Right cardiac atrium (tissue), 5 donors: ENCODE data around the gene ABLIM2. TPM values are rescaled to one million over a fixed set of nuclear protein-coding genes. Genes with fewer than 3 reads are reported as not detected.
A peak's percentile ranks its signal among the peaks of the same experiment; 100 is the strongest.

ENCODE experiments used
- ATAC-seq, 2 donors: fragments of 200-7000 bp; cut with Tn5 transposase; one replicate each; pipeline versions ENCODE4 v1.8.0 to v1.9.1; 2020; ENCODE audit warnings: moderate library complexity in 2 of 2, mild to moderate bottlenecking in 1 of 2
- DNase-seq, 3 donors: peaks; one replicate each; pipeline ENCODE4 v3.0.0-alpha.2; 2020
- H3K27ac ChIP-seq: one replicate; pipeline ENCODE4 v1.5.1; 2013; ENCODE audit warnings: mild to moderate bottlenecking, low read length, control low read depth, moderate library complexity
- H3K27me3 ChIP-seq: one replicate; pipeline ENCODE4 v1.6.1; 2013; ENCODE audit not compliant: control insufficient read depth, insufficient read depth
- H3K4me1 ChIP-seq: one replicate; pipeline ENCODE4 v1.6.1; 2013; ENCODE audit warnings: low read length; ENCODE audit not compliant: control insufficient read depth, insufficient read depth
- H3K4me3 ChIP-seq: one replicate; pipeline ENCODE4 v1.5.1; 2013; ENCODE audit warnings: low read length, control low read depth
- H3K9me3 ChIP-seq: one replicate; pipeline ENCODE4 v1.6.1; 2013; ENCODE audit warnings: low read length; ENCODE audit not compliant: control insufficient read depth
- WGBS: extraction: QIAGEN DNeasy Blood & Tissue Kit; methylation state at CpG from one replicate; pipeline ENCODE4 v1.1.7; 2013; 5-methylcytosine and 5-hydroxymethylcytosine counted together
- intact Hi-C, 4 donors: fragments of 100-400 bp; cut with DNase I; formaldehyde crosslinking; loops; one replicate each; pipeline versions ENCODE4 v1.11.0 to v1.14.0; 2022 to 2023
- polyA plus RNA-seq: library from polyadenylated mRNA; stranded (reverse); fragments of 200-250 nt; gene quantifications from one replicate; pipeline ENCODE4 v1.2.3, GENCODE V29; 2013
- total RNA-seq, 4 donors: library from RNA; stranded (reverse); fragmentation: NEBNext Ultra II Directional; extraction: Animal tissue kit (Norgen Biotek cat#: 25700); gene quantifications; one replicate each; pipeline ENCODE4 v1.2.1, GENCODE V29; 2021
- donor health status: healthy with polysubstance abuse.
- donor health status: DM: no; HTN: yes; CAD: no.
- donor health status: DM: no; HTN: no; CAD: no.
- donor health status: DM: no; HTN: yes; CAD: no; lungs with severe emphysema.
- donor health status: DM: yes; HTN: yes; CAD: no.

ABLIM2 gene
- total and polyA plus RNA-seq, 5 donors, result 4.2 to 17.4 (median 8.9) TPM

GRCh38 chr4:8164194-8164565 lies 5.6 kb upstream of the ABLIM2 start:
- intact Hi-C loops, result no loop called here
- ATAC-seq, result no peak

GRCh38 chr4:8163436-8164193 lies 5.0 kb upstream of the ABLIM2 start:
- Histone ChIP-seq H3K4me3 (no peak overlapping the region), H3K27ac (no peak overlapping the region), H3K4me1 (no peaks in the 10 kb centered on the region), H3K27me3 (no peaks in the 10 kb centered on the region), H3K9me3 (no peaks in the 10 kb centered on the region)
- peak in 2 of 3 donors; percentile 32 to 48 for DNase-seq
- intact Hi-C loops, result no loop called here
- 85% methylated on average over 19 of the region's 19 CpGs for WGBS
- ATAC-seq, result no peak

More at GRCh38 chr4:8164194-8164565, 5.6 kb upstream of the ABLIM2 start:
- Histone ChIP-seq H3K4me1 (no peaks in the 10 kb centered on the region), H3K27ac (no peak overlapping the region), H3K4me3 (no peak overlapping the region), H3K9me3 (no peaks in the 10 kb centered on the region), H3K27me3 (no peaks in the 10 kb centered on the region)
- peak in 1 of 3 donors; percentile 33 for DNase-seq
- WGBS, result 80% methylated on average over 9 of the region's 9 CpGs

GRCh38 chr4:8163026-8163425 lies 4.4 kb upstream of the ABLIM2 start:
- Histone ChIP-seq H3K9me3 (no peaks in the 10 kb centered on the region), H3K27me3 (no peaks in the 10 kb centered on the region), H3K4me3 (no peak overlapping the region), H3K27ac (no peak overlapping the region), H3K4me1 (no peaks in the 10 kb centered on the region)
- peak in 2 of 3 donors; percentile 28 to 51 for DNase-seq
- no peak for ATAC-seq
- intact Hi-C loops, result no loop called here
- 86% methylated on average over 7 of the region's 7 CpGs for WGBS

GRCh38 chr4:8162625-8163024 lies 4.0 kb upstream of the ABLIM2 start:
- Histone ChIP-seq H3K4me1 (no peaks in the 10 kb centered on the region), H3K27me3 (no peaks in the 10 kb centered on the region), H3K9me3 (no peaks in the 10 kb centered on the region), H3K4me3 (no peak overlapping the region), H3K27ac (no peak overlapping the region)
- WGBS, result 90% methylated on average over 8 of the region's 8 CpGs
- DNase-seq (peak in 1 of 3 donors; percentile 11), ATAC-seq (no peak)
- intact Hi-C loops, result no loop called here

- Histone ChIP-seq H3K9me3 (no peaks in the 10 kb centered on the region), H3K4me3 (no peak overlapping the region), H3K27me3 (no peaks in the 10 kb centered on the region), H3K27ac (no peak overlapping the region), H3K4me1 (no peaks in the 10 kb centered on the region)
- DNase-seq, result peak in 1 of 3 donors; percentile 7
- ATAC-seq, result no peak
- intact Hi-C loops, result no loop called here
- WGBS, result 56% methylated on average over 3 of the region's 3 CpGs
Observed at GRCh38 chr4:8160572-8160971, 2.0 kb upstream of the ABLIM2 start.

GRCh38 chr4:8160233-8160560 lies 1.6 kb upstream of the ABLIM2 start:
- Histone ChIP-seq H3K27ac (no peak overlapping the region), H3K4me1 (no peaks in the 10 kb centered on the region), H3K9me3 (no peaks in the 10 kb centered on the region), H3K27me3 (no peaks in the 10 kb centered on the region), H3K4me3 (no peak overlapping the region)
- DNase-seq (peak in 2 of 3 donors; percentile 48 to 52), ATAC-seq (no peak)
- intact Hi-C loops, result no loop called here
- 92% methylated on average over 4 of the region's 4 CpGs for WGBS

GRCh38 chr4:8159537-8160232 lies 1.1 kb upstream of the ABLIM2 start:
- no peak overlapping the region for H3K27ac ChIP-seq
- peak overlapping the region; percentile 72 for H3K4me3 ChIP-seq
- ATAC-seq (no peak), DNase-seq (peak in 1 of 3 donors; percentile 77)
- intact Hi-C loops, result no loop called here
- H3K4me1 ChIP-seq, result no peaks in the 10 kb centered on the region
- 30% methylated on average over 13 of the region's 13 CpGs for WGBS
- H3K9me3 ChIP-seq, result no peaks in the 10 kb centered on the region
- H3K27me3 ChIP-seq, result no peaks in the 10 kb centered on the region

- H3K9me3 ChIP-seq, result no peaks in the 10 kb centered on the region
- H3K4me1 ChIP-seq, result no peaks in the 10 kb centered on the region
- DNase-seq, result peak in 1 of 3 donors; percentile 75
- ATAC-seq, result peak in 1 of 2 donors; percentile 0
- H3K27me3 ChIP-seq, result no peaks in the 10 kb centered on the region
- intact Hi-C loops, result no loop called here
- no peak overlapping the region for H3K27ac ChIP-seq
- WGBS, result 2% methylated on average over 70 of the region's 70 CpGs
- peak overlapping the region; percentile 79 for H3K4me3 ChIP-seq
Observed at GRCh38 chr4:8157944-8158709, 486 bp downstream of the ABLIM2 start.

GRCh38 chr4:8157496-8157895 lies 1.1 kb downstream of the ABLIM2 start:
- H3K27ac ChIP-seq, result no peak overlapping the region
- intact Hi-C loops, result no loop called here

GRCh38 chr4:8156617-8157016 lies 2.0 kb downstream of the ABLIM2 start:
- DNase-seq (peak in 2 of 3 donors; percentile 47 to 50), ATAC-seq (no peak)
- WGBS, result 61% methylated on average over 8 of the region's 8 CpGs
- intact Hi-C loops, result no loop called here
- Histone ChIP-seq H3K27me3 (no peaks in the 10 kb centered on the region), H3K4me1 (peaks cover 2% of the 10 kb centered on the region), H3K27ac (no peak overlapping the region), H3K4me3 (no peak overlapping the region), H3K9me3 (no peaks in the 10 kb centered on the region)

More at GRCh38 chr4:8157496-8157895, 1.1 kb downstream of the ABLIM2 start:
- no peaks in the 10 kb centered on the region for H3K27me3 ChIP-seq
- WGBS, result 24% methylated on average over 15 of the region's 15 CpGs
- H3K9me3 ChIP-seq, result no peaks in the 10 kb centered on the region
- peaks cover 2% of the 10 kb centered on the region for H3K4me1 ChIP-seq
- peak overlapping the region; percentile 79 for H3K4me3 ChIP-seq
- ATAC-seq (peak in 1 of 2 donors; percentile 4), DNase-seq (peak; percentile 52 to 81 (median 73))
